Upper lobe of left lung (tissue), 4 donors: ENCODE results near the gene LRRC10B.
"Not testable (repeated sequence)": the region's sequence is repeated elsewhere in the genome, so short reads cannot be mapped to it uniquely, and the experiment has no call there.

Experiments
- POLR2A ChIP-seq, 4 donors: fragments of 450-650 bp; IDR thresholded peaks; one replicate each; pipeline ENCODE4 v1.5.1; 2016 to 2017; ENCODE audit warnings: antibody characterized with exemption in 4 of 4, mild to moderate bottlenecking in 2 of 4
- TF ChIP-seq, protein P1 (sequence below), 6 experiments: fragments of 450-650 bp in 4 of 6; fragments of 200-600 bp in 2 of 6; sonication (generic) in 2 of 6; IDR thresholded peaks; one replicate each; pipeline ENCODE4 v1.5.1; 2016 to 2019; ENCODE audit warnings: antibody characterized with exemption in 6 of 6

- TF ChIP-seq, protein P1, sequence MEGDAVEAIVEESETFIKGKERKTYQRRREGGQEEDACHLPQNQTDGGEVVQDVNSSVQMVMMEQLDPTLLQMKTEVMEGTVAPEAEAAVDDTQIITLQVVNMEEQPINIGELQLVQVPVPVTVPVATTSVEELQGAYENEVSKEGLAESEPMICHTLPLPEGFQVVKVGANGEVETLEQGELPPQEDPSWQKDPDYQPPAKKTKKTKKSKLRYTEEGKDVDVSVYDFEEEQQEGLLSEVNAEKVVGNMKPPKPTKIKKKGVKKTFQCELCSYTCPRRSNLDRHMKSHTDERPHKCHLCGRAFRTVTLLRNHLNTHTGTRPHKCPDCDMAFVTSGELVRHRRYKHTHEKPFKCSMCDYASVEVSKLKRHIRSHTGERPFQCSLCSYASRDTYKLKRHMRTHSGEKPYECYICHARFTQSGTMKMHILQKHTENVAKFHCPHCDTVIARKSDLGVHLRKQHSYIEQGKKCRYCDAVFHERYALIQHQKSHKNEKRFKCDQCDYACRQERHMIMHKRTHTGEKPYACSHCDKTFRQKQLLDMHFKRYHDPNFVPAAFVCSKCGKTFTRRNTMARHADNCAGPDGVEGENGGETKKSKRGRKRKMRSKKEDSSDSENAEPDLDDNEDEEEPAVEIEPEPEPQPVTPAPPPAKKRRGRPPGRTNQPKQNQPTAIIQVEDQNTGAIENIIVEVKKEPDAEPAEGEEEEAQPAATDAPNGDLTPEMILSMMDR (IDR thresholded peaks at IDR 0.05): not testable (repeated sequence)
- TF ChIP-seq POLR2A (IDR thresholded peaks at IDR 0.05): not testable (repeated sequence)
These were observed 29.0 kb upstream of the LRRC10B start for GRCh38 chr11:61479360-61480058.
